ENCODE results near the gene FNDC3A. TPM values are rescaled to one million over a fixed set of nuclear protein-coding genes. Genes with fewer than 3 reads are reported as not detected.

The FNDC3A gene
- polyA plus RNA-seq, 1 experiment: 82.1 TPM

GRCh38 chr13:49247643-49248621 lies 272.2 kb downstream of the FNDC3A start, which contains the start of gene CDADC1:
Gene CDADC1, plus strand, starts transcription at chr13:49247925. Its CDS starts 113 bp downstream, at chr13:49248038.
- peak within 1 kb of the TSS; percentile 98 for H3K4me3 ChIP-seq (ENCODE audit: low read depth, low read length)
- H3K9me3 ChIP-seq (ENCODE audit: control insufficient read depth, insufficient read depth, low read length): no peaks in the 10 kb centered on the region; the same call in 1 of the 2 replicates
- POLR2A ChIA-PET: interaction anchor here (1.5 kb wide), 1 partner anchor 196 kb away, joined by 5 read pairs; the partner anchor contains the start of genes CAB39L and SETDB2
- TF ChIP-seq, protein P1, sequence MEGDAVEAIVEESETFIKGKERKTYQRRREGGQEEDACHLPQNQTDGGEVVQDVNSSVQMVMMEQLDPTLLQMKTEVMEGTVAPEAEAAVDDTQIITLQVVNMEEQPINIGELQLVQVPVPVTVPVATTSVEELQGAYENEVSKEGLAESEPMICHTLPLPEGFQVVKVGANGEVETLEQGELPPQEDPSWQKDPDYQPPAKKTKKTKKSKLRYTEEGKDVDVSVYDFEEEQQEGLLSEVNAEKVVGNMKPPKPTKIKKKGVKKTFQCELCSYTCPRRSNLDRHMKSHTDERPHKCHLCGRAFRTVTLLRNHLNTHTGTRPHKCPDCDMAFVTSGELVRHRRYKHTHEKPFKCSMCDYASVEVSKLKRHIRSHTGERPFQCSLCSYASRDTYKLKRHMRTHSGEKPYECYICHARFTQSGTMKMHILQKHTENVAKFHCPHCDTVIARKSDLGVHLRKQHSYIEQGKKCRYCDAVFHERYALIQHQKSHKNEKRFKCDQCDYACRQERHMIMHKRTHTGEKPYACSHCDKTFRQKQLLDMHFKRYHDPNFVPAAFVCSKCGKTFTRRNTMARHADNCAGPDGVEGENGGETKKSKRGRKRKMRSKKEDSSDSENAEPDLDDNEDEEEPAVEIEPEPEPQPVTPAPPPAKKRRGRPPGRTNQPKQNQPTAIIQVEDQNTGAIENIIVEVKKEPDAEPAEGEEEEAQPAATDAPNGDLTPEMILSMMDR (IDR thresholded peaks at IDR 0.05; ENCODE audit: low read depth, low read length): no peak
- H3K27ac ChIP-seq (ENCODE audit: low read depth, low read length): peak within 1 kb of the TSS; percentile 69
- no peaks in the 10 kb centered on the region for H3K27me3 ChIP-seq (ENCODE audit: control insufficient read depth, insufficient read depth, low read length)
- peak; percentile 76 for DNase-seq (ENCODE audit: low read depth, low spot score)
- CTCF ChIA-PET: interaction anchor here (0.9 to 2.1 kb wide), 8 partner anchors 8 to 190 kb away, joined by 3 to 6 read pairs (median 4); no protein-coding TSS in a partner anchor

GRCh38 chr13:49248622-49249002 lies 272.9 kb downstream of the FNDC3A start:
- Histone ChIP-seq H3K9me3 (ENCODE audit: control insufficient read depth, insufficient read depth, low read length) (no peaks in the 10 kb centered on the region; the same call in 1 of the 2 replicates), H3K27me3 (ENCODE audit: control insufficient read depth, insufficient read depth, low read length) (no peaks in the 10 kb centered on the region), H3K4me3 (ENCODE audit: low read depth, low read length) (peak overlapping the region; percentile 98), H3K27ac (ENCODE audit: low read depth, low read length) (peak overlapping the region; percentile 69)
- CTCF ChIA-PET: interaction anchor here (0.9 to 2.1 kb wide), 7 partner anchors 9 to 189 kb away, joined by 3 to 6 read pairs (median 4); no protein-coding TSS in a partner anchor
- TF ChIP-seq, protein P1 (IDR thresholded peaks at IDR 0.05; ENCODE audit: low read depth, low read length): peak; percentile 27; the same call in 1 of the 2 replicates
- POLR2A ChIA-PET: interaction anchor here (1.5 kb wide), 1 partner anchor 195 kb away, joined by 5 read pairs; the partner anchor contains the start of genes CAB39L and SETDB2
- DNase-seq (ENCODE audit: low read depth, low spot score): no peak

- H3K4me3 ChIP-seq (ENCODE audit: low read depth, low read length): no peak overlapping the region
- H3K9me3 ChIP-seq (ENCODE audit: control insufficient read depth, insufficient read depth, low read length): no peaks in the 10 kb centered on the region; the same call in 1 of the 2 replicates
- H3K27me3 ChIP-seq (ENCODE audit: control insufficient read depth, insufficient read depth, low read length): no peaks in the 10 kb centered on the region
- POLR2A ChIA-PET: no interaction called here
- DNase-seq (ENCODE audit: low read depth, low spot score): no peak
- TF ChIP-seq, protein P1 (IDR thresholded peaks at IDR 0.05; ENCODE audit: low read depth, low read length): no peak
- no peak overlapping the region for H3K27ac ChIP-seq (ENCODE audit: low read depth, low read length)
- CTCF ChIA-PET: no interaction called here
Observed at GRCh38 chr13:49251326-49251725, 275.6 kb downstream of the FNDC3A start.

DNA sequence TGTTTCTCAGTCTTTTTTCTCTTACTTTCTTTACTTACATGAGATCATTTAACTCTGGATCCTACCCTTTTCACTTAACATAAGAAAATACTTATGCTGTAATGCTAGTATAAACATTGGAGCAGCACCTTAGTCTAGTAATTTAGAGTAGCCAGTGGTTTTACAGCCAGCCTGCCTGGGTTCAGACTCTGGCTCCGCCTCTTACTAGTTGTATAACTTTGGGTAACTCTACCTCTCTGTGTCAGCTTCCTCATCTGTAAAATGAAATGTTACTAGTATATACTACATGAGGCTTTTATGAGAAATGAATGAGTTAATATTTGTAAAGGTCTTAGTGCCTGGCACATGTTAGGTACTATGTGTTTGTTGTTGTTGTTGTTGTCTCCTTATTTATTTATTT lies 277.6 kb downstream of the FNDC3A start:
- Histone ChIP-seq H3K27ac (ENCODE audit: low read depth, low read length) (no peak overlapping the region), H3K9me3 (ENCODE audit: control insufficient read depth, insufficient read depth, low read length) (no peaks in the 10 kb centered on the region), H3K4me3 (ENCODE audit: low read depth, low read length) (no peak overlapping the region), H3K27me3 (ENCODE audit: control insufficient read depth, insufficient read depth, low read length) (no peaks in the 10 kb centered on the region)
- TF ChIP-seq, protein P1 (IDR thresholded peaks at IDR 0.05; ENCODE audit: low read depth, low read length): no peak
- ChIA-PET POLR2A (no interaction called here), CTCF (interaction anchor here (0.9 kb wide), 1 partner anchor 28 kb away, joined by 3 read pairs; no protein-coding TSS in a partner anchor)
- DNase-seq (ENCODE audit: low read depth, low spot score): no peak

All from AG04450 (cell line).